PC-3 (cell line): Measurements from ENCODE around the gene STK11IP. TPM values are rescaled to one million over a fixed set of nuclear protein-coding genes. Genes with fewer than 3 reads are reported as not detected.

ENCODE experiments used
- ATAC-seq: fragments of 200-7000 bp; cut with Tn5 transposase; 2 replicates; pipeline ENCODE4 v1.9.1; 2020; ENCODE audit warnings: mild to moderate bottlenecking, moderate library complexity
- BruUV-seq: library from RNA; stranded (reverse); fragments of 400-500 nt; replicated peaks from 2 replicates; lab custom pipeline; 2021; lab: Mats Ljungman, UMichigan
- CTCF ChIA-PET: fragments of 300-600 bp; sonication (Branson Sonifier 250); formaldehyde crosslinking; loops from one replicate; lab custom pipeline; 2022; ENCODE audit warnings: antibody characterized with exemption; lab: Charles Lee
- POLR2A ChIA-PET: fragments of 300-600 bp; sonication (Branson Sonifier 250); formaldehyde crosslinking; loops from one replicate; lab custom pipeline; 2022; ENCODE audit warnings: antibody characterized with exemption; ENCODE audit not compliant: unreplicated experiment; lab: Charles Lee
- DNase-seq: peaks from one replicate; pipeline ENCODE4 v3.0.0-alpha.2; 2015
- H2AFZ ChIP-seq: fragments of 300-600 bp; sonication (generic); 2 replicates; pipeline ENCODE4 v1.6.0; 2016; ENCODE audit warnings: antibody characterized with exemption, low read length
- H3F3A ChIP-seq: fragments of 300-600 bp; sonication (generic); one replicate; pipeline ENCODE4 v1.6.0; 2017; ENCODE audit warnings: antibody characterized with exemption, low read length, control low read depth, mild to moderate bottlenecking; ENCODE audit not compliant: unreplicated experiment
- H3K27ac ChIP-seq: fragments of 300-600 bp; sonication (generic); 2 replicates; pipeline ENCODE4 v1.5.1; 2016; ENCODE audit warnings: mild to moderate bottlenecking, low read length
- H3K27me3 ChIP-seq: fragments of 300-600 bp; sonication (generic); 2 replicates; pipeline ENCODE4 v1.6.1; 2016; ENCODE audit warnings: low read length, mixed read lengths
- H3K36me3 ChIP-seq: fragments of 300-600 bp; sonication (generic); 2 replicates; pipeline ENCODE4 v1.6.1; 2016; ENCODE audit warnings: low read depth, mixed run types, low read length, mixed read lengths
- H3K4me1 ChIP-seq: fragments of 300-600 bp; sonication (generic); 2 replicates; pipeline ENCODE4 v1.5.1; 2016; ENCODE audit warnings: low read length; ENCODE audit not compliant: insufficient read depth
- H3K4me2 ChIP-seq: fragments of 300-600 bp; sonication (generic); 2 replicates; pipeline ENCODE4 v1.6.0; 2016; ENCODE audit warnings: low read length
- H3K4me3 ChIP-seq: fragments of 300-600 bp; sonication (generic); 2 replicates; pipeline ENCODE4 v1.5.1; 2016; ENCODE audit warnings: mild to moderate bottlenecking, low read length, mixed read lengths
- H3K79me2 ChIP-seq: fragments of 300-600 bp; sonication (generic); 2 replicates; pipeline ENCODE4 v1.6.1; 2017; ENCODE audit warnings: low read length, mixed read lengths
- H3K9ac ChIP-seq: fragments of 300-600 bp; sonication (generic); 2 replicates; pipeline ENCODE4 v1.6.0; 2016; ENCODE audit warnings: mild to moderate bottlenecking, low read length
- H3K9me2 ChIP-seq: fragments of 300-600 bp; sonication (generic); replicated peaks from 2 replicates; pipeline ENCODE4 v1.6.1; 2016; ENCODE audit warnings: mixed run types, low read length, mixed read lengths
- H3K9me3 ChIP-seq: fragments of 300-600 bp; sonication (generic); 2 replicates; pipeline ENCODE4 v1.6.1; 2016; ENCODE audit warnings: low read length, mixed read lengths
- H4K20me1 ChIP-seq: fragments of 300-600 bp; sonication (generic); 2 replicates; pipeline ENCODE4 v1.6.1; 2016; ENCODE audit warnings: low read length, mixed read lengths
- EZH2 ChIP-seq: fragments of 300-600 bp; sonication (generic); IDR thresholded peaks from one replicate; pipeline ENCODE4 v1.6.1; 2017; ENCODE audit warnings: antibody characterized with exemption, mild to moderate bottlenecking, low read length; ENCODE audit not compliant: unreplicated experiment
- EZH2phosphoT487 ChIP-seq: fragments of 300-600 bp; sonication (generic); IDR thresholded peaks from 2 replicates; pipeline ENCODE4 v1.6.1; 2018; ENCODE audit warnings: mild to moderate bottlenecking, antibody characterized with exemption, low read length, borderline replicate concordance
- intact Hi-C: fragments of 100-400 bp; cut with micrococcal nuclease; formaldehyde crosslinking; loops from 2 replicates; pipeline ENCODE4 v1.9.0; 2023
- total RNA-seq: library from RNA; depleted of rRNA; stranded (reverse); fragments of >200 nt; gene quantifications from 2 replicates; pipeline ENCODE4 v1.2.3, GENCODE V29; 2014
- TF ChIP-seq, protein P1 (sequence below): fragments of 300-600 bp; sonication (generic); conservative IDR thresholded peaks from 2 replicates; pipeline ENCODE4 v1.5.1; 2017; ENCODE audit warnings: antibody characterized with exemption, low read depth, mild to moderate bottlenecking, low read length

STK11IP gene
- total RNA-seq, 1 experiment from 2014 or later, result 17.7 TPM

DNA sequence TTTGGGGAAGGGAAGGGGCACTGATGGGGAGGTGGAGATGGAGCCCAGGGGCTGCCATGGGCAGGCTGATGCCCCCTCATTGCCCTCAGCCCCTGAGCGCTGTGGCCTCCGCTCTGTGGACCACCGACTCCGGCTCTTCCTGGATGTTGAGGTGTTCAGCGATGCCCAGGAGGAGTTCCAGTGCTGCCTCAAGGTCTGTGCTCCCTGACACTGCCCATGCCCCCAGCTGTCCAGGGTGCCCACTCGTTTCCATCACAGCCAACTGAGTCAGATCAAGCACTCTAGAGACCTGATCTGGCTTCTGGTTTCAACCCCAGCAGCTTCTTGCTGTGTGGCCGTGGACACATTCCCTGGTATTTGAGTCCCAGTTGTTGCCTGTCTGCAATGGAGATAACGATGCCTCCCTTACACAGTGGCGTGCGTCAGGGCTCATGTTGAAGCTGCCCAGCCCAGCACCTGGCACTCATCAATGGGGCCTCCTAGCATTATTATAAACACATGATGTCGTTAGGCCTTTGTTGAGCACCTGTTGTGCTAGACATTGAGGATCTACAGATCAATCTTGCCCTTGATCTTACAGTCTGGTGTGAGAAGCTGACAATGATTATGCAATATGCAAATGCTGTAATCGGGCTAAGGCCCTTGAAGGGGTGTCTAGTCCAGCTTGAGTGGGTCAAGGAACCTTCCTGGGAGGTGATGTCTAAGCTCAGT is 14.4 kb downstream of the STK11IP start:
- H3K27me3 ChIP-seq, result no peaks in the 10 kb centered on the region
- BruUV-seq, result no TSS peak
- H3F3A ChIP-seq, result no peaks in the 10 kb centered on the region
- H3K4me2 ChIP-seq, result no peak overlapping the region
- 0 out of 2 replicates have a peak, but pooled peaks cover 2% of the 10 kb centered on the region for H3K36me3 ChIP-seq
- no peaks in the 10 kb centered on the region for H4K20me1 ChIP-seq
- CTCF ChIA-PET, result no interaction called here
- DNase-seq (no peak), ATAC-seq (no peak)
- H3K9me2 ChIP-seq, result no peaks in the 10 kb centered on the region
- no peak overlapping the region for H3K4me3 ChIP-seq
- H3K9me3 ChIP-seq, result no peaks in the 10 kb centered on the region
- no peak overlapping the region for H2AFZ ChIP-seq
- no peak for TF ChIP-seq EZH2
- TF ChIP-seq, protein P1, sequence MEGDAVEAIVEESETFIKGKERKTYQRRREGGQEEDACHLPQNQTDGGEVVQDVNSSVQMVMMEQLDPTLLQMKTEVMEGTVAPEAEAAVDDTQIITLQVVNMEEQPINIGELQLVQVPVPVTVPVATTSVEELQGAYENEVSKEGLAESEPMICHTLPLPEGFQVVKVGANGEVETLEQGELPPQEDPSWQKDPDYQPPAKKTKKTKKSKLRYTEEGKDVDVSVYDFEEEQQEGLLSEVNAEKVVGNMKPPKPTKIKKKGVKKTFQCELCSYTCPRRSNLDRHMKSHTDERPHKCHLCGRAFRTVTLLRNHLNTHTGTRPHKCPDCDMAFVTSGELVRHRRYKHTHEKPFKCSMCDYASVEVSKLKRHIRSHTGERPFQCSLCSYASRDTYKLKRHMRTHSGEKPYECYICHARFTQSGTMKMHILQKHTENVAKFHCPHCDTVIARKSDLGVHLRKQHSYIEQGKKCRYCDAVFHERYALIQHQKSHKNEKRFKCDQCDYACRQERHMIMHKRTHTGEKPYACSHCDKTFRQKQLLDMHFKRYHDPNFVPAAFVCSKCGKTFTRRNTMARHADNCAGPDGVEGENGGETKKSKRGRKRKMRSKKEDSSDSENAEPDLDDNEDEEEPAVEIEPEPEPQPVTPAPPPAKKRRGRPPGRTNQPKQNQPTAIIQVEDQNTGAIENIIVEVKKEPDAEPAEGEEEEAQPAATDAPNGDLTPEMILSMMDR, result no peak
- no peak for TF ChIP-seq EZH2phosphoT487
- H3K27ac ChIP-seq, result no peak overlapping the region
- H3K9ac ChIP-seq, result no peak overlapping the region
- no peaks in the 10 kb centered on the region for H3K4me1 ChIP-seq
- POLR2A ChIA-PET, result no interaction called here
- H3K79me2 ChIP-seq, result no peaks in the 10 kb centered on the region
- intact Hi-C loops, result no loop called here

DNA sequence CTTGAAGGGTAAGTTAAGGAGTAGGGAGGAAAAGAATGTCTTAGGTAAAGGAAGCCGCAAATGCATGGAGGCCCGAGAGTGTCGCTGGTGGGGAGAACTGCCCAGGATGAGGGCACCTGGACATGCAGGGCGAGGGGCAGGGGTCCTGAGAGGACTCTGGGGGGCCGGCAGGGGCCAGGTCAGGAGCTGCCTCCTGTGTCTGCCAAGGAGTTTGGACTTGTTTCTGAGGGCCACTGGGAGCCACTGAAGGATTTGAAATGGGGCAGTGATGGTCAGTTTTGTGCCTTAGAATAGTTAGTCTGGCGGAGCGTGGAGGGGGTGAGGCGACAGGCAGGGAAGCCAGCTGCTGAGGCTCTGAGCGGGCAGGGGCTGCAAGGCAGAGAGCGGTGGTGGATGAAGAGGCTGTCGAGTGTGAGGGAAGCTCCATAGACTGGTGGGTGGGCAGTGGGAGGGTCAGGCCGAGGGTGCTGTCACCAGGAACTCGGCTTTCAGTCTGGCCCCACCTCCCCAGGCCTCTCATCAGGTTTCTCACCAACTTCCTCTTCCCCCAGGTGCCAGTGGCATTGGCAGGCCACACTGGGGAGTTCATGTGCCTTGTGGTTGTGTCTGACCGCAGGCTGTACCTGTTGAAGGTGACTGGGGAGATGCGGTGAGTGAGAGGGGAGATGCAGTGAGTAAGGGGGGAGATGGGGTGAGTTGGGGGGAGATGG is 15.1 kb downstream of the STK11IP start:
- DNase-seq, result no peak
- intact Hi-C loops, result no loop called here
- ChIA-PET POLR2A (no interaction called here), CTCF (no interaction called here)
- Histone ChIP-seq H3K79me2 (no peaks in the 10 kb centered on the region), H3K27me3 (no peaks in the 10 kb centered on the region), H4K20me1 (no peaks in the 10 kb centered on the region), H3K4me3 (no peak overlapping the region), H3K9me3 (no peaks in the 10 kb centered on the region), H3K9ac (no peak overlapping the region), H3K36me3 (0 out of 2 replicates have a peak, but pooled peaks cover 2% of the 10 kb centered on the region), H3F3A (no peaks in the 10 kb centered on the region), H3K9me2 (no peaks in the 10 kb centered on the region), H3K4me2 (no peak overlapping the region), H3K27ac (no peak overlapping the region), H2AFZ (no peak overlapping the region), H3K4me1 (no peaks in the 10 kb centered on the region)
- TF ChIP-seq, protein P1, result no peak
- no peak for TF ChIP-seq EZH2
- TF ChIP-seq EZH2phosphoT487, result no peak
- BruUV-seq, result no TSS peak
- no peak for ATAC-seq
